K562 (cell line): ENCODE measurements around the gene TFE3. TPM values are rescaled to one million over a fixed set of nuclear protein-coding genes. Genes with fewer than 3 reads are reported as not detected.

Experiments
- ATAC-seq: fragments of 200-7000 bp; cut with Tn5 transposase; 3 replicates; pipeline ENCODE4 v1.9.1; 2020; ENCODE audit warnings: moderate library complexity
- BruUV-seq: library from RNA; stranded (reverse); fragments of 400-500 nt; replicated peaks from 2 replicates; lab custom pipeline; 2021; lab: Mats Ljungman, UMichigan
- CTCF ChIA-PET: fragments of 300-600 bp; formaldehyde crosslinking; extraction: SDS; loops from one replicate; lab custom pipeline; 2021; ENCODE audit warnings: low intra/inter-chr PET ratio; lab: Yijun Ruan, JAX
- POLR2A ChIA-PET: fragments of 300-600, 350-650 bp; sonication (Branson Sonifier 250); formaldehyde crosslinking; extraction: SDS; loops from one replicate; lab custom pipeline; 2021; ENCODE audit warnings: antibody characterized with exemption, inconsistent platforms; lab: Yijun Ruan, JAX
- DNase-seq, 4 experiments: peaks; one replicate each; pipeline versions ENCODE4 v3.0.0 to v3.0.0-alpha.2; 2011 to 2018; ENCODE audit warnings: low spot score in 3 of 4, mixed read lengths in 3 of 4; ENCODE audit errors: extremely low read depth in 1 of 4
- FAIRE-seq: peaks from 2 replicates; lab custom pipeline; 2011; peaks lifted over from hg19 to GRCh38; lab: Jason Lieb, UNC
- H2AFZ ChIP-seq: 2 replicates; pipeline ENCODE4 v1.6.0; 2011; ENCODE audit warnings: low read depth, low read length, control low read depth, inconsistent platforms
- H3K27ac ChIP-seq: fragments of 200-600 bp; 3 replicates; pipeline ENCODE4 v1.8.0; 2011; ENCODE audit warnings: low read depth, mild to moderate bottlenecking, control low read depth, inconsistent platforms, low read length, moderate library complexity, mixed read lengths; ENCODE audit errors: extremely low read depth
- H3K27me3 ChIP-seq, 2 experiments: fragments of 300-600 bp in 1 of 2; 2 replicates in 1 of 2; 3 replicates in 1 of 2; pipeline versions ENCODE4 v1.6.0 to v1.8.0; 2011; ENCODE audit warnings: inconsistent platforms in 2 of 2, low read length in 2 of 2, mild to moderate bottlenecking in 1 of 2, mixed read lengths in 1 of 2, moderate library complexity in 1 of 2; ENCODE audit not compliant: control insufficient read depth in 2 of 2, insufficient read depth in 2 of 2
- H3K36me3 ChIP-seq: fragments of 300-600 bp; 3 replicates; pipeline ENCODE4 v1.8.0; 2011; ENCODE audit warnings: mild to moderate bottlenecking, low read length, inconsistent platforms; ENCODE audit not compliant: control insufficient read depth, insufficient read depth
- H3K4me1 ChIP-seq, 2 experiments: fragments of 200-600 bp in 1 of 2; replicated peaks in 1 of 2; 2 replicates in 1 of 2; 3 replicates in 1 of 2; pipeline versions ENCODE4 v1.5.1 to v1.8.0; 2011; ENCODE audit warnings: inconsistent platforms in 2 of 2, low read length in 2 of 2, mild to moderate bottlenecking in 1 of 2, mixed read lengths in 1 of 2, moderate library complexity in 1 of 2; ENCODE audit not compliant: control insufficient read depth in 2 of 2, insufficient read depth in 2 of 2
- H3K4me2 ChIP-seq: 2 replicates; pipeline ENCODE4 v1.6.1; 2011; ENCODE audit warnings: low read length, control low read depth, inconsistent platforms, mixed read lengths; ENCODE audit not compliant: insufficient read depth
- H3K4me3 ChIP-seq: fragments of 200-600 bp; sonication (generic), shearing (Covaris generic); 2 replicates; pipeline ENCODE4 v1.5.1; 2016; ENCODE audit warnings: control low read depth, inconsistent platforms
- H3K79me2 ChIP-seq: fragments of 200-600 bp; 3 replicates; pipeline ENCODE4 v1.8.0; 2011; ENCODE audit warnings: low read length, inconsistent platforms; ENCODE audit not compliant: control insufficient read depth, insufficient read depth
- H3K9ac ChIP-seq, 2 experiments: 2 replicates each; pipeline versions ENCODE4 v1.6.0 to v1.6.1; 2011; ENCODE audit warnings: low read depth in 2 of 2, low read length in 2 of 2, control low read depth in 1 of 2, inconsistent platforms in 1 of 2, mild to moderate bottlenecking in 1 of 2, mixed read lengths in 1 of 2; ENCODE audit not compliant: insufficient read depth in 1 of 2
- H3K9me1 ChIP-seq: one replicate; pipeline ENCODE4 v1.6.0; 2011; ENCODE audit warnings: inconsistent platforms, mild to moderate bottlenecking, low read length, moderate library complexity; ENCODE audit not compliant: control insufficient read depth, insufficient read depth
- H3K9me3 ChIP-seq: replicated peaks from 2 replicates; pipeline ENCODE4 v1.5.1; 2011; ENCODE audit warnings: low read depth, low read length, inconsistent platforms; ENCODE audit not compliant: control insufficient read depth, insufficient read depth
- H4K20me1 ChIP-seq: replicated peaks from 2 replicates; pipeline ENCODE4 v1.6.1; 2011; ENCODE audit warnings: low read length, inconsistent platforms, mixed read lengths; ENCODE audit not compliant: control insufficient read depth, insufficient read depth
- E2F8 ChIP-seq: fragments of 450-650 bp; IDR thresholded peaks from 2 replicates; pipeline ENCODE4 v1.7.1; 2018; ENCODE audit warnings: mild to moderate bottlenecking, low read depth; ENCODE audit not compliant: partially characterized antibody
- HBP1 ChIP-seq: fragments of 450-650 bp; formaldehyde crosslinking; IDR thresholded peaks from 2 replicates; pipeline ENCODE4 v1.4.0; 2022; ENCODE audit warnings: missing genetic modification characterization
- IFI16 ChIP-seq: fragments of 250-450 bp; sonication (Bioruptor Pico); IDR thresholded peaks from 2 replicates; pipeline ENCODE4 v2.1.2; 2022; ENCODE audit warnings: mild to moderate bottlenecking, inconsistent platforms
- KAT8 ChIP-seq: fragments of 450-650 bp; IDR thresholded peaks from 2 replicates; pipeline ENCODE4 v1.6.1; 2016; ENCODE audit warnings: low read depth, mild to moderate bottlenecking
- MCM3 ChIP-seq: fragments of 450-650 bp; IDR thresholded peaks from 2 replicates; pipeline ENCODE4 v1.6.1; 2016
- NFE2L1 ChIP-seq: fragments of 450-650 bp; IDR thresholded peaks from 2 replicates; pipeline ENCODE4 v1.6.1; 2016; ENCODE audit warnings: missing genetic modification characterization, low read depth, mild to moderate bottlenecking, missing compliant biosample characterization, moderate library complexity, borderline replicate concordance
- RUNX1 ChIP-seq: sonication (generic); IDR thresholded peaks from 2 replicates; pipeline ENCODE4 v1.6.1; 2016; ENCODE audit warnings: antibody characterized with exemption, low read depth
- WHSC1 ChIP-seq: IDR thresholded peaks from one replicate; pipeline ENCODE4 v1.6.1; 2012; ENCODE audit warnings: low read length, control low read depth, inconsistent platforms
- ZNF175 ChIP-seq: fragments of 200-800 bp; sonication (Bioruptor generic); IDR thresholded peaks from 2 replicates; pipeline ENCODE4 v1.6.1; 2016; ENCODE audit warnings: low read depth, mild to moderate bottlenecking, missing genetic modification characterization, missing compliant biosample characterization
- ZNF384 ChIP-seq: IDR thresholded peaks from 2 replicates; pipeline ENCODE4 v1.6.1; 2012; ENCODE audit warnings: low read depth, low read length, improper control_type of control experiment
- ZNF586 ChIP-seq: fragments of 450-650 bp; formaldehyde crosslinking; conservative IDR thresholded peaks from 2 replicates; pipeline ENCODE4 v1.4.0; 2020; ENCODE audit warnings: mild to moderate bottlenecking, moderate library complexity
- WGBS: fragments of 100-300 bp; shearing (Covaris generic); methylation state at CpG from one replicate; pipeline ENCODE4 v1.1.6; 2016; ENCODE audit warnings: low coverage, mixed read lengths; ENCODE audit not compliant: insufficient coverage; ENCODE audit errors: missing lambda C conversion rate; 5-methylcytosine and 5-hydroxymethylcytosine counted together
- in situ Hi-C: fragments of 300-500 bp; cut with MboI; formaldehyde crosslinking; loops from 4 replicates; pipeline ENCODE4 v1.15.0; 2018; ENCODE audit warnings: inconsistent platforms, mixed read lengths
- intact Hi-C: fragments of 100-400 bp; cut with micrococcal nuclease; formaldehyde crosslinking; loops from 2 replicates; pipeline ENCODE4 v1.14.2; 2022
- polyA plus RNA-seq, 8 experiments: library from polyadenylated mRNA; depleted of rRNA in 4 of 8; stranded (reverse) in 5 of 8; unstranded in 3 of 8; fragments of >200 nt; fragmentation: Nextera tagmentation in 2 of 8; fragmentation: Illumina TruSeq in 1 of 8; extraction: Ambion mirVana in 2 of 8; extraction: Trizol in 1 of 8; gene quantifications; 2 replicates each; pipeline versions ENCODE4 v1.2.1 to v1.2.3, GENCODE V29; 2011 to 2014; ENCODE audit warnings: inconsistent platforms in 1 of 8, missing spikeins in 1 of 8
- total RNA-seq, 7 experiments: library from RNA; depleted of rRNA in 6 of 7; stranded (reverse); fragments of >200 nt in 6 of 7; fragmentation: Illumina TruSeq in 2 of 7; extraction: Trizol in 2 of 7; gene quantifications; 2 replicates each; pipeline versions ENCODE4 v1.2.1 to v1.2.3, GENCODE V29; 2011 to 2021; ENCODE audit warnings: low replicate concordance in 1 of 7

Gene TFE3
- total and polyA plus RNA-seq, 9 of the 15 experiments (the other 6 are each of a cell fraction or from before 2014, with no cell fraction given): 1.9 to 20.3 (median 11.9) TPM

GRCh38 chrX:49029876-49030275 is 13.3 kb downstream of the TFE3 start:
- in situ Hi-C loops (no loop called here), intact Hi-C loops (no loop called here)
- Histone ChIP-seq H3K27me3 (no peaks in the 10 kb centered on the region), H3K4me3 (no peak overlapping the region), H2AFZ (no peak overlapping the region), H3K4me2 (no peak overlapping the region), H3K27ac (no peak overlapping the region), H3K9me3 (no peaks in the 10 kb centered on the region), H3K9me1 (no peaks in the 10 kb centered on the region), H3K4me1 (peaks cover 0 to 9% of the 10 kb centered on the region in 2 experiments; a peak in 2 of 5 replicates), H4K20me1 (no peaks in the 10 kb centered on the region), H3K79me2 (no peaks in the 10 kb centered on the region), H3K9ac (peak overlapping the region in 1 of 2 experiments; percentile 36; a peak in 2 of 4 replicates), H3K36me3 (peaks cover 40% of the 10 kb centered on the region; the same call in 2 of the 3 replicates)
- DNase-seq (peak in 2 of 4 experiments; percentile 60 to 68), ATAC-seq (peak; percentile 73), FAIRE-seq (no peak)
- CTCF ChIA-PET: no interaction called here
- POLR2A ChIA-PET: no interaction called here
- TF ChIP-seq WHSC1 (no peak), RUNX1 (no peak), IFI16 (CRISPR knock-in tag) (no peak), ZNF175 (CRISPR knock-in tag) (no peak), E2F8 (no peak), HBP1 (CRISPR knock-in tag) (no peak), NFE2L1 (tag) (no peak), KAT8 (no peak), MCM3 (no peak), ZNF384 (no peak), ZNF586 (CRISPR knock-in tag) (no peak)
- BruUV-seq: no TSS peak
- no CpG with 5 or more reads among the region's 6 CpGs for WGBS
